BJ (cell line): ENCODE data around the gene POC1A. TPM values are rescaled to one million over a fixed set of nuclear protein-coding genes. Genes with fewer than 3 reads are reported as not detected.
A peak's percentile ranks its signal among the peaks of the same experiment; 100 is the strongest.

Experiments
- CTCF ChIA-PET: fragments of 350-600 bp; formaldehyde crosslinking; extraction: SDS; loops from one replicate; lab custom pipeline; 2021; ENCODE audit warnings: antibody characterized with exemption, inconsistent platforms; lab: Yijun Ruan, JAX
- POLR2A ChIA-PET: fragments of 300-600 bp; sonication (Branson Sonifier 250); formaldehyde crosslinking; extraction: SDS; loops from one replicate; lab custom pipeline; 2021; ENCODE audit warnings: antibody characterized with exemption; lab: Charles Lee
- DNase-seq: peaks from one replicate; pipeline ENCODE4 v3.0.0-alpha.2; 2011; ENCODE audit warnings: low read depth
- H3K27me3 ChIP-seq: 2 replicates; pipeline ENCODE4 v1.6.0; 2011; ENCODE audit warnings: low read length; ENCODE audit not compliant: control insufficient read depth, insufficient read depth
- H3K36me3 ChIP-seq: 2 replicates; pipeline ENCODE4 v1.5.1; 2011; ENCODE audit warnings: low read length; ENCODE audit not compliant: control insufficient read depth, insufficient read depth
- H3K4me3 ChIP-seq: 2 replicates; pipeline ENCODE4 v1.5.1; 2011; ENCODE audit warnings: low read depth, mild to moderate bottlenecking, control low read depth, low read length
- polyA plus RNA-seq: library from polyadenylated mRNA; depleted of rRNA; stranded (reverse); fragments of >200 nt; gene quantifications from 2 replicates; pipeline ENCODE4 v1.2.3, GENCODE V29; 2011
- TF ChIP-seq, protein P1 (sequence below): IDR thresholded peaks from 2 replicates; pipeline ENCODE4 v1.5.1; 2011; ENCODE audit warnings: low read depth, mild to moderate bottlenecking, control low read depth, inconsistent platforms, low read length, moderate library complexity; ENCODE audit not compliant: insufficient read depth

Gene POC1A
- polyA plus RNA-seq, 1 experiment, result 18.4 TPM

DNA sequence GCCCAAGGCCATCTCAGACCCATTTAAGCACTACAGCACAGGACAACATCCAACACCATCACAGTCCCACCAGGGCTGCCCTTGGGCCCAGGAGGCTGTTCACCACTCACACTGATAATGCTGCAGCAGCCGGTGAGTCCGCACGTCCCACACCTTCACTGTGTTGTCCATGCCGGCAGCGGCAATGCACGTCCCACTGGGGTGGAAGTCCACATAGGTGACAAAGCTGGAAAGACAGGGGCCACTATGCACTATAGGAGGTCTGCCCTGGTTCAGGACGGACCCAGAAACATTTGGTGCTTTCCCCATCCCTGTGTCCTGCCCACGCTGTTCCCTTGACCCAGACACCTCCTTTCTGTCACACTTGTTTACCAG lies 8.5 kb downstream of the POC1A start:
- Histone ChIP-seq H3K36me3 (peaks cover 6% of the 10 kb centered on the region), H3K4me3 (no peak overlapping the region), H3K27me3 (no peaks in the 10 kb centered on the region)
- ChIA-PET POLR2A (no interaction called here), CTCF (interaction anchor here (1.1 to 19.8 kb wide), 8 partner anchors 10 to 143 kb away, joined by 3 to 356 read pairs (median 5); partner anchors contain the start of gene DUSP7)
- TF ChIP-seq, protein P1, sequence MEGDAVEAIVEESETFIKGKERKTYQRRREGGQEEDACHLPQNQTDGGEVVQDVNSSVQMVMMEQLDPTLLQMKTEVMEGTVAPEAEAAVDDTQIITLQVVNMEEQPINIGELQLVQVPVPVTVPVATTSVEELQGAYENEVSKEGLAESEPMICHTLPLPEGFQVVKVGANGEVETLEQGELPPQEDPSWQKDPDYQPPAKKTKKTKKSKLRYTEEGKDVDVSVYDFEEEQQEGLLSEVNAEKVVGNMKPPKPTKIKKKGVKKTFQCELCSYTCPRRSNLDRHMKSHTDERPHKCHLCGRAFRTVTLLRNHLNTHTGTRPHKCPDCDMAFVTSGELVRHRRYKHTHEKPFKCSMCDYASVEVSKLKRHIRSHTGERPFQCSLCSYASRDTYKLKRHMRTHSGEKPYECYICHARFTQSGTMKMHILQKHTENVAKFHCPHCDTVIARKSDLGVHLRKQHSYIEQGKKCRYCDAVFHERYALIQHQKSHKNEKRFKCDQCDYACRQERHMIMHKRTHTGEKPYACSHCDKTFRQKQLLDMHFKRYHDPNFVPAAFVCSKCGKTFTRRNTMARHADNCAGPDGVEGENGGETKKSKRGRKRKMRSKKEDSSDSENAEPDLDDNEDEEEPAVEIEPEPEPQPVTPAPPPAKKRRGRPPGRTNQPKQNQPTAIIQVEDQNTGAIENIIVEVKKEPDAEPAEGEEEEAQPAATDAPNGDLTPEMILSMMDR, result no peak
- no peak for DNase-seq

DNA sequence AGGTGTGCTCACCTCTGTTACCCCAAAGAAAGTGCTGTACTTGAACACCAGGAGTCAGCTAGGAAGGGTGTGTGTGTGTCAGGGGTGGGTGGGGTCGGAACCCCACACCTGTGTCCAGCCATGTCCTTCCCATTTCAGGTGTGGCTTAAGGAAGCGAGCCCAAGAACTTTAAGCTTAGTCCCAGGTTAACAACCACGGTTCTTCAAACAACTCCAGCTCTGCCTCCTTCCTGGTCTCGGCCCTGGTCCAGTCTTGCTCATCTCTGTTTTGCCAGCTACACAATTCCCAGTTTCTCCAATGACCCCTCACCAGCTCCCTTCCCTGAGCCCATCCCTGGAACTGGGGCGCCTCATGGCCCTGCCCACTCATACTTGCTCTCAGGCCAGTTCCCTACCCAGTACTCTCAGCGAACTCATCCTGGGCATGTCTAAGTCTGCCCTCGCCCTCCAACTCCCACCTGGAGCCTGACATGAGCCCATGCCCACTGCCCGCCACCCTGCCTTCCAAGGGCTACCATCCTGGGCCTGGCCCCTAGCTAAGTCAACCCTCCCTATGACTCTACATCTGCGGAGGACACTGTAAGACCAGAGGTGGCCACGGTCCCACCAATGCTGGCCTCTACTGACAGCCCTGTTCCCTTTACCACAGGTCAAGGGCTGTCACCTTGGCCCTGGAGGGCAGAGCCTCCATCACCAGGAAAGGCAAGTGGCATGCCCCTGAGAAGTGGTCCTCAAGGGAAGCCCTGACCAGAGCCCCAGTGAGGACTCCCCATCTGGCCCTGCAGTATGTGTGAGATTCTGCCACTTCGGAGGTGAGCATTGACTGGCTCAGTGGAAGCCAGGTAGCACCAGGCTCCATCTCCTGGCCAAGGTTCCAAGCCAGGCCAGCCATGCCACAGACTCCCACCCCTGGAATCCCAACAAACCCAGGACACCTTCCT lies 9.2 kb downstream of the POC1A start:
- Histone ChIP-seq H3K4me3 (no peak overlapping the region), H3K36me3 (peaks cover 6% of the 10 kb centered on the region), H3K27me3 (no peaks in the 10 kb centered on the region)
- TF ChIP-seq, protein P1, result no peak
- ChIA-PET CTCF (interaction anchor here (0.8 to 19.8 kb wide), 16 partner anchors 9 to 151 kb away, joined by 3 to 356 read pairs (median 5); partner anchors contain the start of genes DUSP7, POC1A and RPL29), POLR2A (no interaction called here)
- DNase-seq, result no peak

DNA sequence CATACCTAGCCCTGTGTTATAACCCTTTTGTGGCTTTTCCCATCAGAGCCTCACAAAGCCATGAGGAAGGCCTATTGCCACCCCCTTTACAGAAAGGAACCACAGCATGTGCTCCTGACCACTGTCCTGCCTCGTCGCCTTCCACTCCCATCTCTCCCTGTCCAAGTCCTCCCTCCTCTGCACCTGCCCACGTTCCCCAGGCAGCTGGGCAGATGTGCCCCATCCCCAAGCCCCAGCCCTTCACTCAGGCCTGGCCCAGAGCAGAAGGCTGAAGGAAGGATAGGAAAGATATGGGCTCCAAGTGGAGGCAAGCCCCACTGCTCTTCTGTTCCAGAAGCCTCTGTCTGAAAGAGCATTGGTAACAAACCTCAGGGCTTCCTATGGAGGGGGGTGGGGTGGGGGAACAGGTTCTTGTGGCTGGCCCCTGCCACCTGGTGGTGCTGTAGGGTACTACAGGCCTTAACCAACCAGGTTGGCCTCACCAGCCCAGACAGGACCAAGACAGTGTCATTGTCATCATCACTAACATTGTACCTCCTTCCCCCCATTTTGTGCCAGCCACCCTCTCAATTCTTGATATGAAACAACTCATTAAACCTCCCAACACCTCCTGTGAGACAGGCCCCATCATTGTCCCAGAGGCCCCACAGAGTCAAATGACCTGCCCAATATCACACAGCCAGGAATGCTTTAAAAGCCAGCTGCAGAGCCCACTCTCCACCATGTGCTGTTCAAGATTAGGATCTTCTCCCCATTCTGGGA lies 10.0 kb downstream of the POC1A start:
- TF ChIP-seq, protein P1, result peak; percentile 95
- ChIA-PET CTCF (interaction anchor here (0.5 to 19.8 kb wide), 18 partner anchors 9 to 150 kb away, joined by 3 to 356 read pairs (median 6); partner anchors contain the start of genes DUSP7, POC1A and RPL29), POLR2A (no interaction called here)
- no peak overlapping the region for H3K4me3 ChIP-seq
- no peaks in the 10 kb centered on the region for H3K27me3 ChIP-seq
- DNase-seq, result no peak
- H3K36me3 ChIP-seq, result peaks cover 5% of the 10 kb centered on the region

DNA sequence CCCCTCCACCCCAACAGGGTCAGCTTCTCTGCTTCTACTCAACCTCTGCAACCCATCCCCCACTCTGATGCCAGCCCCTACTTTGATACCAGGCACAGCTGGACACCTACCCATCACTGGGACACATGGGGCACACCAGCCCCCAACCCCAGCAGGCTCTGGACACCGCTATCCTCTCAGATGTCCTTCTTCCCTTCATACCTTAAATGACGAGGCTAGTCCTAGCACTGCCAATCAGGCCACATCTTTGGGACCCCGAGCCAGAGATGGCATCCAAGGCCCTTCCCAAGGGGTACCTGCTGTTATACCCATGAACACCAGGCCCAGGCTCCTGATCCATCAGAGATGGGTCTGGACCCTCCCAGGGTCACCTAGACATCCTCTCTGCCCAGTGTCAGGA lies 10.6 kb downstream of the POC1A start:
- no peak for DNase-seq
- ChIA-PET POLR2A (no interaction called here), CTCF (interaction anchor here (0.5 to 19.8 kb wide), 9 partner anchors 8 to 141 kb away, joined by 3 to 356 read pairs (median 7); no protein-coding TSS in a partner anchor)
- peaks cover 6% of the 10 kb centered on the region for H3K36me3 ChIP-seq
- no peak overlapping the region for H3K4me3 ChIP-seq
- TF ChIP-seq, protein P1, result no peak
- no peaks in the 10 kb centered on the region for H3K27me3 ChIP-seq

DNA sequence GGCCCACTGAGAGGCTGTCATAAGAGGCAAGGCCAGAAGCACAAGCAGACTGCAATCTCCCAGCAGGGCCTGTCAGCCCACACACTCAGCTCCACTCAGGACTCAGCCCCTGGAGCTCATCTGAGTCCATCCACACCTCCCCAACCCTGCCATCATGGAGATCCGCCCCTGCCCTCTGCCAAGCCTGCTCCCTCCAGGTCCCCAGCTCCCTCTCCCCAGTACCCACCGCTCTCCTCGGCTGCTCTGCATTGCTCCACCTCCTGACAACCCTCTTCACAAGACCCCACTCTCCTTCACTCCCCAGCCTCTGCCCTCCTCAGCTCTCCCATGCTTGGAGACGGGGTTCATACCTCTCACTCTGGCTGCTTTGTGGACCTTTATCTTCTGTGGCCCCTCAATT lies 11.1 kb downstream of the POC1A start:
- Histone ChIP-seq H3K36me3 (peaks cover 9% of the 10 kb centered on the region), H3K4me3 (no peak overlapping the region), H3K27me3 (no peaks in the 10 kb centered on the region)
- ChIA-PET CTCF (interaction anchor here (0.6 to 19.8 kb wide), 9 partner anchors 9 to 140 kb away, joined by 3 to 356 read pairs (median 7); no protein-coding TSS in a partner anchor), POLR2A (no interaction called here)
- DNase-seq, result no peak
- TF ChIP-seq, protein P1, result no peak
